Activated naive CD4-positive, alpha-beta T cell treated with anti-CD3 and anti-CD28 coated beads, Interleukin-2, amount 50 U/mL, for 24 hours (primary cell): Measurements from ENCODE around the gene IYD.
"Not testable (repeated sequence)": the region's sequence is repeated elsewhere in the genome, so short reads cannot be mapped to it uniquely, and the experiment has no call there.

Experiments
- H3K27ac Mint-ChIP-seq: one replicate; pipeline ENCODE4 v1.8.0; 2021; ENCODE audit warnings: mild to moderate bottlenecking, mixed read lengths
- H3K27me3 Mint-ChIP-seq: one replicate; pipeline ENCODE4 v1.8.0; 2021; ENCODE audit warnings: mixed read lengths
- H3K36me3 Mint-ChIP-seq: one replicate; pipeline ENCODE4 v1.8.0; 2021; ENCODE audit warnings: mixed read lengths
- H3K4me1 Mint-ChIP-seq: one replicate; pipeline ENCODE4 v1.8.0; 2021; ENCODE audit warnings: mixed read lengths
- H3K4me3 Mint-ChIP-seq: one replicate; pipeline ENCODE4 v1.8.0; 2021; ENCODE audit warnings: mild to moderate bottlenecking, mixed read lengths
- H3K9me3 Mint-ChIP-seq: one replicate; pipeline ENCODE4 v1.8.0; 2021; ENCODE audit warnings: mixed read lengths

IYD gene

DNA sequence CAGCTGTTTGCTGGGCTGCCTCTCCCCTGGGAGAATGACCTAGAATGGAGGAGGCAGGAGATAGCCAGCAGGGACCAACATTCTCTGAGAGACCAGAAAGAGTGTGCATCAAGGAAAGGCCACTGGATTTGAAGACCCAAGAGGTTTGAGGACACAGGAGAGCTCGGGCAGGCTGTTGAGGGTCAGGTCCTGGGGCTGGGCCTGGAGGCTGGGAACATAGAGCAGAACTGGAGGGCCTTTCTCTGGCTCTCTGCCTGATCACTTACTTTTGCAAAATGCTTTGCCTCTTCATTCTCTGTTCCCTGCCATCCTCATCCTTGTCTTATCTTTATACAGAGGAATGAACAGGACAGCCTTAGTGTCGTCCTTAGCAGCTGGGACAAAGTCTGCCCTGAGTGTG, 2.5 kb downstream of the IYD start:
- Mint-ChIP-seq H3K36me3 (no peaks in the 10 kb centered on the region), H3K4me3 (no peak overlapping the region), H3K4me1 (no peaks in the 10 kb centered on the region), H3K27me3 (peaks cover 3% of the 10 kb centered on the region), H3K27ac (no peak overlapping the region), H3K9me3 (no peaks in the 10 kb centered on the region)

DNA sequence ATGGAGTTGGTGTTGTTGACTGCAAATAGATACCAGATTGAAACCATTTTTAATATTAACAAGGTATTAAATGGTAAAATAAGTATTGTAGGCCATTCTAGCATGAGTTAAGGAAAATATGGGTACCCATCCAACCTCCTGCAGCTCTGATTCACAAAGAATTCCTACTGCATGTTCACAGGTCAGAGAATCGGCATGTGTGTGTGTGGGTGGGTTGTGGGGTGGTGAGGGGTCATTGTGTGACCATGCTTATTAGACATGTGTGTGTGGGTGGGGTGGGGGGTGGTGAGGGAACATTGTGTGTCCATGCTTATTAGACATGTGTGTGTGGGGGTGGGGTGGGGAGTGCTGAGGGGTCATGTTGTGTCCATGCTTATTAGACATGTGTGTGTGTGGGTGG, 3.2 kb downstream of the IYD start:
- H3K9me3 Mint-ChIP-seq = no peaks in the 10 kb centered on the region
- peaks cover 3% of the 10 kb centered on the region for H3K27me3 Mint-ChIP-seq
- no peaks in the 10 kb centered on the region for H3K4me1 Mint-ChIP-seq
- no peaks in the 10 kb centered on the region for H3K36me3 Mint-ChIP-seq
- no peak overlapping the region for H3K4me3 Mint-ChIP-seq
- H3K27ac Mint-ChIP-seq = no peak overlapping the region

DNA sequence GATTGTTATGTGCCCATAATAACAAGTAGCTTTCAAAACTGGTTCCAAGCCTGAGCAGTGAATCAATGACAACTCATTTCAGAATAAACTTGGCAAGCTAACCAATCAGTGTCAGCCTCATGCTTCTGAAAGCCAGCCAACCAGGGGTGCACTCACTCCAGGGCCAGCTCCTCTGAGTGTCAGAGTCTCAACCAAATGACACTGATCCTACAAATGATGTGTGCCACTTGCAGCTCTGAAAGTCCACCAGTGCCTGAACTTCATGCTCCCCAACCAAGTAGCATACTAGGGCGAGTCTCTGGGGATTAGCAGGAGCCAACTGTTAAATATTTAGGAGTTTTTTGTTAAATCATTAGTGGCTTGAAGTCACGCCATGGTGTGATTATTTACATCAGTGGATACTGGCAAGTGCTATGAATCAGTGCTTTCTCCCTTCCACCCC, 4.5 kb downstream of the IYD start:
- Mint-ChIP-seq H3K4me3 (no peak overlapping the region), H3K36me3 (no peaks in the 10 kb centered on the region), H3K9me3 (no peaks in the 10 kb centered on the region), H3K4me1 (no peaks in the 10 kb centered on the region), H3K27ac (no peak overlapping the region), H3K27me3 (peaks cover 3% of the 10 kb centered on the region)

DNA sequence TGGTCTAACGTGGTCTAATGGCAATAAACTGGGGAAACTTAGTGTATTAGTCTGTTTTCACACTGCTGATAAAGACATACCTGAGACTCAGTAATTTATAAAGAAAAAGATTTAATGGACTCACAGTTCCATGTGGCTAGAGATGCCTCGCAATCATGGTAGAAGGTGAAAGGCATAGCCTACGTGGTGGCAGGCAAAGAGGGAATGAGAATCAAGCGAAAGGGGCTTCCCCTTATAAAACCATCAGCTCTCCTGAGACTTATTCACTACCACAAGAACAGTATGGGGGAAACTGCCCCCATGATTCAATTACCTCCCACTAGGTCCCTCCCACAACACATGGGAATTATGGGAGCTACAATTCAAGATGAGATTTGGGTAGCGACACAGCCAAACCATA, 5.5 kb downstream of the IYD start:
- not testable (repeated sequence) for H3K27ac Mint-ChIP-seq, H3K4me1 Mint-ChIP-seq, H3K9me3 Mint-ChIP-seq, H3K4me3 Mint-ChIP-seq, H3K36me3 Mint-ChIP-seq, H3K27me3 Mint-ChIP-seq

DNA sequence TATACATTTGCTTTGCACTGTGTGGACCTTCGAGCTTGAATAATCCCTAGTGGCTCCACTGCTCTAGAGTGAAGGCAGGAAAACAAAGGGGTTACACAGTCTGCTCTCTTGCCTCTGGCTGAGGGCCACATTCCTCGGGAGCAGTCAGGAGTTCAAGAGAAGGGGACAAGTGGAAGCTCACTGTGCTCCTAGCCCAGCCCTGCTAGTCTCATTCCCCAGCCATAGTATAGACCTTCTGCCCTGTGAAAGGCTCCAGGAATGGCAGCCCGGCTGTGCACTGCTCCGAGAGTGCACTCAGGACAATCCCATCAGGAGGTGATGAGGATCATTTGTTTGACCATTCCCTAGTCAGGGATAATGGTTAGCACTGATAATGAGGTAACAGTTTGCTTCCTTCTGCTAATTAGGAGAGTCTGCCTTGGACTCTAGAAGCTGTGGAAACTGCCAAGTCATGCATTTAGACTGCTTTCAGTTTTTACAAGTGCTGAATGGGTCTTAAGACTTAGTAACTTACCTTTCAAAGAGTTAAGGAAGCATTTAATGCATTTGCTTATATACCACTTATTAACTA, 8.5 kb downstream of the IYD start:
- Mint-ChIP-seq H3K4me1 (no peaks in the 10 kb centered on the region), H3K27ac (no peak overlapping the region), H3K9me3 (no peaks in the 10 kb centered on the region), H3K27me3 (peaks cover 7% of the 10 kb centered on the region), H3K36me3 (no peaks in the 10 kb centered on the region), H3K4me3 (no peak overlapping the region)

DNA sequence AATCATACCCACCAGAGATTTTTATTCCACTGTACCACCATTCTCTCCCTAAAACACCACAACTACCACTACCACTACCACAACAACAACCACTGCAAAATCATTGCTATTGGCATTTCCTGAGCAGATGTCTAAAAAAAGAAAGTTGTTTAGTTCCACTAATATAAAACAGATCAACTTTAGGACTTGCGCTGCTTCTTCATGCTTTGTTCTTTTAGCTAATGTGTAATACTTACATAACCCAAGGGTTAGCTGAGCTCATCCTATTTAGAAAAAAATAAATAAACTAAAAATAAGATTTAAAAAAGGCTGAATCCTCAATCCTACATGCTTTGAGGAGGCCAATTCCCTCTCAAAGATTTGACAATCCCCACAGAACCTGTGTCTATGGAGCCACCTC, 11.4 kb downstream of the IYD start:
- H3K4me1 Mint-ChIP-seq = no peaks in the 10 kb centered on the region
- peaks cover 4% of the 10 kb centered on the region for H3K27me3 Mint-ChIP-seq
- no peaks in the 10 kb centered on the region for H3K36me3 Mint-ChIP-seq
- H3K4me3 Mint-ChIP-seq = no peak overlapping the region
- no peaks in the 10 kb centered on the region for H3K9me3 Mint-ChIP-seq
- H3K27ac Mint-ChIP-seq = no peak overlapping the region

DNA sequence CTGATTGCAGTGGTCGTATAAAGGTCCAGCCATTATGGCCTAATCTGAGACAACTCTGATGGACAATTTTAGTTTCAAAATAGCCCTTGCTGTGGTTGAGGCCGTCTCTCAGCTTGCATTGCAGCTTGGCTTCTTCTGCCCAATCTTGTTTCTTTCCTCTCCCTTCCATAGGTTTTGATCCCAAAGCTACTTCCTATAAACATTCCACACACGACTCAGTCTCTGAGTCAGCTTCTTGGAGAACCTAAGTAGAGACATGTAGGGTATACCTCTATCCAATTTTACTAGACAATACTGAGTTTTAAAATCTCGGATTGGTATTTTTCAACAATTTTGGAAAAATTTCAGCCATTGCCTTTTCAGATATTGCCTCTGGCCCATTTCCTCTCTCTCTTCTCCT, 13.4 kb downstream of the IYD start:
- peaks cover 4% of the 10 kb centered on the region for H3K27me3 Mint-ChIP-seq
- no peaks in the 10 kb centered on the region for H3K9me3 Mint-ChIP-seq
- H3K4me1 Mint-ChIP-seq = no peaks in the 10 kb centered on the region
- H3K4me3 Mint-ChIP-seq = no peak overlapping the region
- no peak overlapping the region for H3K27ac Mint-ChIP-seq
- H3K36me3 Mint-ChIP-seq = no peaks in the 10 kb centered on the region

DNA sequence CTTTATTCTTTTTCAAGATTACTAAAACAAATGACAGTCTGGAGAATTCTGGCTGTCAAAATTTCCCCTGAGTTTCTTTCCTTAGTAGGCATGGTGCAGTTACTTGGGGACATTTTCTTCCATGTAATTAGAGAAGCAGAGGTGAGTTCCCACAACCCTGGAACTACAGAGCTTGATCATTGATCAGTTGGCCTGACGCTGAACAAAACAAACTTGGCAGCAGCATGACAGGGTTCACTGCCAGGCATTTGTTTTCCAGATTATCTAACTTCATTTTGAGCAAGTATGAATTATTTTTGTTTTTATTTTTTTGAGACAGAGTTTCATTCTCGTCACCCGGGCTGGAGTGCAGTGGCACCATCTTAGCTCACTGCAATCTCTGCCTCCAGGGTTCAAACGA, 22.6 kb downstream of the IYD start:
- Mint-ChIP-seq H3K4me3 (no peak overlapping the region), H3K27ac (no peak overlapping the region), H3K36me3 (peaks cover 2% of the 10 kb centered on the region), H3K27me3 (peaks cover 11% of the 10 kb centered on the region), H3K4me1 (no peaks in the 10 kb centered on the region), H3K9me3 (no peaks in the 10 kb centered on the region)

DNA sequence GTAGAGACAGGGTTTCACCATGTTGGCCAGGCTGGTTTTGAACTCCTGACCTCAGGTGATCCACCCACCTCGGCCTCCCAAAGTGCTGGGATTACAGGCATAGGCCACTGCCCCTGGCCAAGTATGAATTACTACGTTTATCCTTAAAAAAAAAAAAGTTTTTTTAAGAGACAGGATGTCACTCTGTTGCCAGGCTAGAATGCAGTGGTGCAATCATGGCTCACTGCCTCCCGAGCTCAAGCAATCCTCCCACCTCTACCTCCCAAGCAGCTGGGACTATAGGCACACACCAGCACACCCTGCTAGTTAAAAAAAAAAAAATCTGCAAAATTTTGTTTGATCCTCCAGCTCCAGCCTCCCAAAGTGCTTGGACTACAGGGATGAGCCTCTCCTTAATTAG, 23.1 kb downstream of the IYD start:
- Mint-ChIP-seq H3K27ac (no peak overlapping the region), H3K4me1 (no peaks in the 10 kb centered on the region), H3K36me3 (peaks cover 2% of the 10 kb centered on the region), H3K4me3 (no peak overlapping the region), H3K27me3 (peaks cover 11% of the 10 kb centered on the region), H3K9me3 (no peaks in the 10 kb centered on the region)

DNA sequence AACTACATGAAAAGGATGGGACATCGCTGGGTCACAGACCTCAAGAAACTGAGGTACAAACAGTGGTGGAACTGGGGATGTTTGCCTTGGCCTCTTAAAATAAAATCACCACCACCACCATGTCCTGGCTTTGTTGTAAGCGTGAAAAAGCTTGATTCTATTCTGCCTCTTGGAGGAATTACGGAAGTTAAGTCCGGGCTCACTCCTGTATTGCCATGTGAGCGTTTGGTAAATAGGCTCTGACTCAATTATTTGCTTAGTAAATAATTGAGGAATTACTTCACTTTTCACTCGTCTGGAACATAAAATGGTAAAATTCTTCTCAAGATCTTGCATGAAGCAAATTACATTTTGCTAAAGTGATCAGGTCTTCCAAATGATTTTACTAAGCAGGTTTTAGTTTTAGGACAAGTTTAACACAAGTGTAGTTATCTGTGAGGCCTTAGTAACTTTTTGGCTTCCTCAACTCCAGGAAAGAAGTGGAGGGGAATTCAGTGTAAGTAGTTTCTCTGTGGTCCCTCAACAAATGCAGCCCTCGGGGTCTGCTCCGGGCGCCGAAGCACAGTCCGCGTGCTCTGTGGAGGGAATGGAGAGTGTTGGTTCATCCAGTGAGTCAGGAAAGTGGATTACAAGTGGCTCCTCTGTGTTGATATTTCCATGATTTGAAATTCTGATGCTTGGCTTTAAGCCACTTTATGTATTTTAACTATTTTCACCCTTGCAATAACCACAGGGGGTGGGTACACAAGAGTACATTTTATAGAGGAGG, 23.8 kb downstream of the IYD start:
- H3K4me1 Mint-ChIP-seq = no peaks in the 10 kb centered on the region
- H3K9me3 Mint-ChIP-seq = no peaks in the 10 kb centered on the region
- H3K27me3 Mint-ChIP-seq = peaks cover 8% of the 10 kb centered on the region
- H3K4me3 Mint-ChIP-seq = no peak overlapping the region
- no peak overlapping the region for H3K27ac Mint-ChIP-seq
- H3K36me3 Mint-ChIP-seq = no peaks in the 10 kb centered on the region

DNA sequence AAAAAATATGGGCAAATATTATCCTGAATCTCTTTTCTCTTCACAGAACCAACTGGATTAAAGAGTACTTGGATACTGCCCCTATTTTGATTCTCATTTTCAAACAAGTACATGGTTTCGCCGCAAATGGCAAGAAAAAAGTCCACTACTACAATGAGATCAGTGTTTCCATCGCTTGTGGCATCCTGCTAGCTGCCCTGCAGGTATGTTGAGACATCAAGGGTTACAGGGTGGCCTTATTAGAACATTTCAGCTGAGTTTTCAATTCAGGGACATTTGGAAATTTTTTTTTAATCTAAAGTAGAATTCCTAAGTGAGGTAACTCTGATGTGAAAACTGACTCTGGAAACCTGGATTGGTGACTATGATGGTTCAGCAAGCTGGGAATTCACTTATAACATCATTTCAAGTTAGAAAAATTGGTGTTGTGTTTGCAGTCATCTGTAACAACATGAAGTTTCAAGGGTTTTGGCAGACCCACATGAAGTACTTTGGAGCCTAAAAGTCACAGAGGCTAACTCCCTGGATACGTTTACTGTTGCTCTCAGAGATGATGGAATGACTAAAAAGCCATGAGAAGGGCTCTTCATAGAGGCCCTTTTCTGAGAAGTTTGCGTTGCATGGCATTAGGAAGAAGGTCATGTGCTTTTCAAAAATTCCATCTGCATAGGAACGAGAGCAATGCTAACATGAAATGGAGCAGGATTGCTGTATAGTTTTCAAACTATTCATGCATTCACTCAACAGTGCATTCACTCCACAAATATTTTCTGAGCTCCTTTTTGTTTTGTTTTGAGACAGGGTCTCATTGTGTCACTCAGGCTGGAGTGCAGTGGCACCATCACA, 25.5 kb downstream of the IYD start:
- H3K9me3 Mint-ChIP-seq = no peaks in the 10 kb centered on the region
- H3K27me3 Mint-ChIP-seq = peaks cover 5% of the 10 kb centered on the region
- no peaks in the 10 kb centered on the region for H3K36me3 Mint-ChIP-seq
- no peak overlapping the region for H3K27ac Mint-ChIP-seq
- H3K4me1 Mint-ChIP-seq = no peaks in the 10 kb centered on the region
- no peak overlapping the region for H3K4me3 Mint-ChIP-seq

DNA sequence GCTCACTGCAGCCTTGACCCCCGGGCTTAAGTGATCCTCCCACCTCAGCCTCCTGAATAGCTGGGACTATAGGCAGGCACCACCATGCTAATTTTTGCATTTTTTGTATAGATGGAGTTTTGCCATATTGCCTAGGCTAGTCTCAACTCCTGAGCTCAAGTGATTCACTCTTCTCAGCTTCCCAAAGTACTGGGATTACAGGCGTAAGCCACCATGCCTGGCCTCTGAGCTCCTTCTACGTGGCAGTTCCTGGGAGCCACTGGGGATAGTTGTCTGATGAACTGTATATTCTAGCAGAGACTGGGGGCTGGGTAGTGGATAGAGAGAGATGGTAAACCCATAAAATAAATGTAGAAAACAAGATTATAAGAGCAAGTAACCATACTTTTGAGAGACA, 26.1 kb downstream of the IYD start:
- peaks cover 5% of the 10 kb centered on the region for H3K27me3 Mint-ChIP-seq

DNA sequence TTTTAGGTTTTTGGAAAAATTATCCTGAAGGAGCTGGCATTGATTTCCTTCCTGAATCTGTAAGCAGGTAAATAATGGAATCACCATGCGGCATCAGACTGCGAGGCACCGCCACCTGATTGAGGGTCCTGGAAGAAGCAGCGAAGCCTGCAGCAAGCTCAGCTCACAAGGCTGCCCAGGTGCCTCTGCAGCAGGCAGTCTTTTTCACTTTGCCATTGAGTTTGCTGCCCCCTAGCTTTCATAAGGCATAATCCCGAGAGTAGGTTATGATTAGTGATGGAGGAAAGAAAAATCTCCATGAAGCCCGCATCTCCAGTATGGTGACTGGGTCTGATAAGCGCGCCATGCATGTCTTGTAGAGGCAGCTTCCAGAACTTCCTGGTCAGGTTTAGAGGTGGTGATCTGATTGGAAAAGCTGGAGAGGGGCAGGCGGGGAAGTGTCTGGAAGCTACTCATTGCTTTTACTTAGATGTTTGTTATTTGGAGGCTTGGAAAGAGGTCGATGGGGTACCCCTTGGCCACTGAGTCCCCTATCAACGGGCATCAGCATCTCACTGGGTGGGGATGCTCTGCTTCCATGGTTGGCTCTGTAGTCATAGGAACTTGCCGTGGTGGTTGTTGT, 26.7 kb downstream of the IYD start:
- Mint-ChIP-seq H3K27me3 (peaks cover 6% of the 10 kb centered on the region), H3K27ac (no peak overlapping the region), H3K9me3 (no peaks in the 10 kb centered on the region), H3K4me3 (no peak overlapping the region), H3K36me3 (no peaks in the 10 kb centered on the region), H3K4me1 (no peaks in the 10 kb centered on the region)

More for the DNA sequence above, 26.1 kb downstream of the IYD start:
- no peak overlapping the region for H3K27ac Mint-ChIP-seq
- H3K36me3 Mint-ChIP-seq = no peaks in the 10 kb centered on the region
- H3K9me3 Mint-ChIP-seq = no peaks in the 10 kb centered on the region
- no peaks in the 10 kb centered on the region for H3K4me1 Mint-ChIP-seq
- no peak overlapping the region for H3K4me3 Mint-ChIP-seq

DNA sequence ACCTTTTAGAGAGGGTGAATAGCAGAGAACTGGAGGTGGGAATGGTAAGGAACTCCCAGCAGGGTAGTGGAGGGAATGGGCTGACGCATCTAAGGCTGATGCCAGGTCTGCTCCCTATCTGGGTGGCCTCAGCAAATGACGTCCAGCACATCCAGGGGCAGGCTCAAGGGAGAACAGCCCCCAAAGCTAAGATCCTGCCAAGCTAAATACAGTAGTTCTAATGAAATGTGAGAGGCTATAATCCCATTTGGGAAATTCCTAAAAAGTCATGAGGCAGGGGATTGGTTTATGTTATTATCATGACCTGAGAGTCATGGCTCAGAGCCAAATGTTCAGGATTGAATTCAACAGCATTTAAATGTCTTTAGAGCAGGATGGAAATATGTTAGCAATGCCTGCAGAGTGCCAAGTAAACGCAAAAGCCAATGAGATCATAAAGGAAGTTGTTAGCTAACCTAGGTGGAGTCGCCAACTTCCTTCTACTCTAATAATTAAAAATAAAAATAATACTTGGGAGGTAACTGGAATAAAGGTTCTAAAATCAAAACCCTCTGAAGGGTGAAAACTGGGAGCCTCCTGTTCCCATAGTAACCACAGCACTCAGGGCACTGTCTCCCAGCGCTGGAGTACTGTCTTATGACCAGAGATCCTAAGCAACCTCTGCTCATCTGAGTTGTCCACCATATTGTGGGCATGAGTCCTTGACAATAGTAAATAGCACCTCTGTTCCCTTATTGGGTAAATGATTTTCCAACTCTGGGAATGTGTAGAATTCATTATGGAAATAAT, 34.8 kb downstream of the IYD start:
- Mint-ChIP-seq H3K27me3 (peaks cover 18% of the 10 kb centered on the region), H3K4me1 (no peaks in the 10 kb centered on the region), H3K36me3 (no peaks in the 10 kb centered on the region), H3K9me3 (peaks cover 5% of the 10 kb centered on the region), H3K4me3 (no peak overlapping the region), H3K27ac (no peak overlapping the region)

DNA sequence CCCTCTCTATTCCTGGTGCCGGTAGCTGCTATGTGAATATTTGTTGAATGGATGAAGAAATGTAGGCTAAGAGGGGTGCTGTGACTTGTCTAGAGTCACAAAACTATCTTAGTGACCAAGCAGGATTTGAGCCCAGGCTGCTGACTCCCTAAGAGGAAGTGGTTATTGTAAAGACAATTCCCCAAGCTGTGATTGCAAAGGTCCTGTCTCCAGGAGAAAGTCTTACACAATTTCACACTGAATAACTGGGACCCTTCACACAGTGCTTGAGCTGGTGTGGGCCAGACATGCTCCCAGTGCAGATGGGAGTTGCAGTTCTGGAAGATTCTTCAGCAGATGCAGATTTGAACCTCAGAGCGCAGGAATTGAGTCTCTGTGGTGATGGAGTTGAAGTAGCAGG, 38.1 kb downstream of the IYD start:
- Mint-ChIP-seq H3K36me3 (no peaks in the 10 kb centered on the region), H3K27ac (no peak overlapping the region), H3K27me3 (peaks cover 25% of the 10 kb centered on the region), H3K4me1 (no peaks in the 10 kb centered on the region), H3K9me3 (peaks cover 5% of the 10 kb centered on the region), H3K4me3 (no peak overlapping the region)
